ENCODE results near the gene NFASC.

NFASC gene

DNA sequence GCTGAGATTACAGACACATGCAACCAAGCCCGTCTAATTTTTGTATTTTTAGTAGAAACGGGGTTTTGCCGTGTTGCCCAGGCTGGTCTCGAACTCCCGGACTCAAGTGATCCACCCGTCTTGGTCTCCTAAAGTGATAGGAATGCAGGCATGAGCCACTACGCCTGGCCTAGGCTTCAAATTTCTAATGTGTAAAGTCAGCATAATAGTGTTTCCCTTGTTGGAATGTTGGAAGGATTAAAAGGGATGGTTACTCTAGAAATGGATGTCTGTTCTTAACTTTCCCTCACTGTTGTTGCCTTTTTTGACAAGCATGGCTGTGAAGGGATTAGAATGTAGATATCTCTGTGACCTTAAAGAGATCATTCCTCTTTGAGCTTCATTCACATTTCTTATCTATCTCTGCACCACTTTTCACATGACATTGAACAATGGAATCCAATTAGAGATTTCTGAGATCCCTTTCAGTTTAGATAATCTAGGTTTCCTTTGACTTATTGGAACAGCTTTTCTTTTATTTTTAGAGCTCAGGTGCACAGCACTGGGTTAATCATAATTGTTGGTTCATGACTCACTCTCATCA, 33.7 kb downstream of the NFASC start:
- no peak for DNase-seq (ENCODE audit: low spot score)
- in situ Hi-C loops (cut with MboI; ENCODE audit: low pct_unique_long_range_greater_than_20kb, low sequenced_read_pairs, unreplicated experiment): no loop called here
- TF ChIP-seq, protein P1, sequence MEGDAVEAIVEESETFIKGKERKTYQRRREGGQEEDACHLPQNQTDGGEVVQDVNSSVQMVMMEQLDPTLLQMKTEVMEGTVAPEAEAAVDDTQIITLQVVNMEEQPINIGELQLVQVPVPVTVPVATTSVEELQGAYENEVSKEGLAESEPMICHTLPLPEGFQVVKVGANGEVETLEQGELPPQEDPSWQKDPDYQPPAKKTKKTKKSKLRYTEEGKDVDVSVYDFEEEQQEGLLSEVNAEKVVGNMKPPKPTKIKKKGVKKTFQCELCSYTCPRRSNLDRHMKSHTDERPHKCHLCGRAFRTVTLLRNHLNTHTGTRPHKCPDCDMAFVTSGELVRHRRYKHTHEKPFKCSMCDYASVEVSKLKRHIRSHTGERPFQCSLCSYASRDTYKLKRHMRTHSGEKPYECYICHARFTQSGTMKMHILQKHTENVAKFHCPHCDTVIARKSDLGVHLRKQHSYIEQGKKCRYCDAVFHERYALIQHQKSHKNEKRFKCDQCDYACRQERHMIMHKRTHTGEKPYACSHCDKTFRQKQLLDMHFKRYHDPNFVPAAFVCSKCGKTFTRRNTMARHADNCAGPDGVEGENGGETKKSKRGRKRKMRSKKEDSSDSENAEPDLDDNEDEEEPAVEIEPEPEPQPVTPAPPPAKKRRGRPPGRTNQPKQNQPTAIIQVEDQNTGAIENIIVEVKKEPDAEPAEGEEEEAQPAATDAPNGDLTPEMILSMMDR (IDR thresholded peaks at IDR 0.05; ENCODE audit: extremely low read depth, insufficient read depth, missing control alignments): no peak

DNA sequence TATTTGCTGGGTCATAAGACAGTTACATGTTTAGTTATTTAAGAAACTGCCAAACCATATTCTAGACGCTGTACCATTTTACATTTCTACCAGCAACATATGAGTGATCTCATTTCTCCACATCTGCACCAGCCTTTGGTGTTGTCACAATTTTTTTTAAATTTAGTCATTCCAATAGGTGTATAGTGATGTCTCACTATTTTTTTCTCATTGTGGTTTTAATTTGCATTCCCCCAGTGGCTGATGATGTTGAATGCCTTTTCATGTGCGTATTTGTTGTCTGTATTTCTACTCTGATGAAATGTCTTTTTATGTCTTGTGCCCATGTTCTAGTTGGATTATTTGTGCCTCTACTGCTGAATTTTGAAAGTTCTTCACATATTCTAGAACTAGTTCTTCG, 38.4 kb downstream of the NFASC start:
- in situ Hi-C loops (cut with MboI; ENCODE audit: low pct_unique_long_range_greater_than_20kb, low sequenced_read_pairs, unreplicated experiment): no loop called here
- DNase-seq (ENCODE audit: low spot score): no peak
- TF ChIP-seq, protein P1 (IDR thresholded peaks at IDR 0.05; ENCODE audit: extremely low read depth, insufficient read depth, missing control alignments): no peak

DNA sequence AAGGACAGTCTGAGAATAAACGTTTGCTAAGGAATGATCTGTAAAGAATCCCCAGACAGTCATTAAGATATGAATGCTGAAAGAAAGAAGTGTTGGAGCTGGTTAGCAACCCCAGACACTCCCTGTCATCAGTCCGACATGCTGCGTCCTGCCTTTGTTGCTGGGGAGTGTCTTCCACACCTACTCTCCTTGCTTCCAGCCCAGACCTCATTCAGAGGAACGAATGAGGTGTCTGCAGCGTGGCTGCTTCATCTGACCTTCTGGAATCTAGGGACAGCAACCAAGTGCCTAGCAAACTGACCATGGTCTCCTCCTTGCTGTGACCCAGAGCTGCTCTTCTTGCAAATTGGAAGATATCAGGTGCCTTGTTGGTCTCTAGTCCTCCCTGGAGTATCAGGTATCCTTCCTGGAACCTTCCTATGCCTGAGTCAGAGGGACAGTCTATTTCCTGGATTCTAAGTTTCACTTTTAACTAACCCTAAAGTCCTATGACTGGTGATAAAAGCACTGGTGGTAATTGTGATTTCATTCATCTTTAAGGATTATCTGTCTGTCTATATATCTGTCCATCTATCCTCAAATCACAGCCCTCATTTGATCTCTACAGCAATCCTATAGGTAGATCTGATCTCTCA, 45.3 kb downstream of the NFASC start:
- DNase-seq (ENCODE audit: low spot score): no peak
- TF ChIP-seq, protein P1 (IDR thresholded peaks at IDR 0.05; ENCODE audit: extremely low read depth, insufficient read depth, missing control alignments): no peak
- in situ Hi-C loops (cut with MboI; ENCODE audit: low pct_unique_long_range_greater_than_20kb, low sequenced_read_pairs, unreplicated experiment): no loop called here

DNA sequence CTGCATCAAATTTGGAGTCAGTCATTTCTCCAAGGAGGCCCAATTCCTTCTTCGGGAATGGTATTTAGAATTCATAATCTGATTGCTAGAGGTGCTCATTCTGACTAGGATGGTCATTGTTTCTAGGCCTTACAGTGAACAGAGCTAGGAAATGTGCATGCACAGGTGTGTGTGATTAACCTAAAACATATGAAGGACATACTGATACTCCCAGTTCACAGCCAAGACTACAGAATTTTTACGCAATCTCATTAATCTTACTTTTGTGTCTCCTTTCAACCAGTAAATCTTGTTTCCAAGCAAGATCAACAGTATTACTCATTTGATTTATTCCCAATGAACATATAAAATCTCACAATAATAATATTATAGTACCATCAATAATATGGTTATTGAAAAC, 47.1 kb downstream of the NFASC start:
- TF ChIP-seq, protein P1 (IDR thresholded peaks at IDR 0.05; ENCODE audit: extremely low read depth, insufficient read depth, missing control alignments): no peak
- DNase-seq (ENCODE audit: low spot score): no peak
- in situ Hi-C loops (cut with MboI; ENCODE audit: low pct_unique_long_range_greater_than_20kb, low sequenced_read_pairs, unreplicated experiment): no loop called here

DNA sequence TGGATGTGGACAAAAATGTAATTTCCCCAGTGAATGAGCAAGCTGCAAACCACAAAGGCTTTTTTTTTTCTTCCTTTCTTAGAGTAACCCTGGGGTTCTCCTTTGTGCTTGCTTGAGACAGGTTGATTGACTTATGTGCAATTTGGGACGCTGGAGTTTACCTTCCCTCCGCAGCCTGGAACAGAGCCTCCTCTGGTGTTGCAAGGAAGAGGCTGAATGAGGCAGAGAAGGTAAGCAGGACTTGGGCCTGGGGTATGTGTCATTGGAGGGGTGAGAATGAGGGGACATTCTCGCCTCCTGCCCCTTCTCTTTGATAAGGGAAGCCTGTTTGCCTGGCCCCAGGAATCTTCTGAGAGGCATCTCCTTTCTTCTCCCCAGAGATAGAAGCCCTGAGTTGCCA, 49.8 kb downstream of the NFASC start:
- in situ Hi-C loops (cut with MboI; ENCODE audit: low pct_unique_long_range_greater_than_20kb, low sequenced_read_pairs, unreplicated experiment): no loop called here
- DNase-seq (ENCODE audit: low spot score): no peak
- TF ChIP-seq, protein P1 (IDR thresholded peaks at IDR 0.05; ENCODE audit: extremely low read depth, insufficient read depth, missing control alignments): no peak

DNA sequence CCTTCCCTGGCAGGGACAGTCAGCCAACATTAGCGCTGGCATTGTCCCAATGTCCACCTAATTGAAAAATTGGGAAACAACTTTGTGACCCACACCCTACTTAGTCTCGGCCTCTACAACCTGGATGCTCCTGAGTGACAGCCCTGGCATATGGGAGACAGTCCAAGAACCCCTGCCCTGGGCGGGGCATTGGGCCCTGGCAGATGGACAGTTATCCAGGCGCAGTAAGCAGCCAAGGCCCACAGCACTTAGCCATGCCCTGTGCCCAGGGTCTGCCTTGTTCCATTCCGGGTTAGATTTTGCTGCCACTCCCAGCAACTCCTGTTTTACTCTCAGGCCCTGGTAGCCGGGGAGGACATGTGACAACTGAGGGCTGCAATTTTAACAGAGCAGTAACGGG, 50.3 kb downstream of the NFASC start:
- TF ChIP-seq, protein P1 (IDR thresholded peaks at IDR 0.05; ENCODE audit: extremely low read depth, insufficient read depth, missing control alignments): no peak
- in situ Hi-C loops (cut with MboI; ENCODE audit: low pct_unique_long_range_greater_than_20kb, low sequenced_read_pairs, unreplicated experiment): no loop called here
- no peak for DNase-seq (ENCODE audit: low spot score)

Data from GM13977 (cell line).